ENCODE measurements around the gene MARS2.

- no peak for TF ChIP-seq FOXM1 (IDR thresholded peaks at IDR 0.05; ENCODE audit: borderline replicate concordance)
- no peak for TF ChIP-seq TARDBP (IDR thresholded peaks at IDR 0.05)
- no peak for TF ChIP-seq HDGF (IDR thresholded peaks at IDR 0.05; ENCODE audit: borderline replicate concordance)
- TF ChIP-seq SP1 (IDR thresholded peaks at IDR 0.05): no peak
Measured at GRCh38 chr2:197705121-197705911, at the start of gene MARS2.
